DND-41 (cell line): ENCODE measurements around the gene CPM.

Source experiments
- ATAC-seq: fragments of 200-7000 bp; cut with Tn5 transposase; 3 replicates; pipeline ENCODE4 v1.9.1; 2021; ENCODE audit warnings: low read depth; ENCODE audit not compliant: insufficient read depth
- DNase-seq: peaks from one replicate; pipeline ENCODE4 v3.0.0-alpha.2; 2020
- H2AFZ ChIP-seq: 2 replicates; pipeline ENCODE4 v1.6.0; 2012; ENCODE audit warnings: low read depth, low read length
- H3K27ac ChIP-seq: 2 replicates; pipeline ENCODE4 v1.5.1; 2012; ENCODE audit warnings: low read length, inconsistent platforms
- H3K27me3 ChIP-seq: fragments of 200-600 bp; sonication (generic); 2 replicates; pipeline ENCODE4 v1.6.0; 2012; ENCODE audit warnings: low read length, mild to moderate bottlenecking, inconsistent platforms; ENCODE audit not compliant: insufficient read depth, poor library complexity
- H3K36me3 ChIP-seq: 2 replicates; pipeline ENCODE4 v1.5.1; 2012; ENCODE audit warnings: low read length, inconsistent platforms; ENCODE audit not compliant: insufficient read depth
- H3K4me1 ChIP-seq: 2 replicates; pipeline ENCODE4 v1.5.1; 2012; ENCODE audit warnings: mild to moderate bottlenecking, low read length; ENCODE audit not compliant: insufficient read depth
- H3K4me2 ChIP-seq: 2 replicates; pipeline ENCODE4 v1.6.0; 2012; ENCODE audit warnings: mild to moderate bottlenecking, moderate library complexity, low read length, inconsistent platforms; ENCODE audit not compliant: insufficient read depth
- H3K4me3 ChIP-seq, 2 experiments: fragments of 200-600 bp in 1 of 2; shearing (Covaris generic) in 1 of 2; 2 replicates each; pipeline ENCODE4 v1.5.1; 2012 to 2016; ENCODE audit warnings: inconsistent platforms in 2 of 2, low read length in 2 of 2, mild to moderate bottlenecking in 2 of 2, low read depth in 1 of 2, moderate library complexity in 1 of 2
- H3K79me2 ChIP-seq: 2 replicates; pipeline ENCODE4 v1.6.0; 2012; ENCODE audit warnings: low read length, inconsistent platforms; ENCODE audit not compliant: insufficient read depth
- H3K9ac ChIP-seq: 2 replicates; pipeline ENCODE4 v1.6.0; 2012; ENCODE audit warnings: low read depth, mild to moderate bottlenecking, inconsistent platforms, low read length, moderate library complexity
- H3K9me3 ChIP-seq: 2 replicates; pipeline ENCODE4 v1.5.1; 2012; ENCODE audit warnings: low read length, moderate library complexity, mild to moderate bottlenecking, inconsistent platforms; ENCODE audit not compliant: insufficient read depth, severe bottlenecking
- H4K20me1 ChIP-seq: 2 replicates; pipeline ENCODE4 v1.6.0; 2012; ENCODE audit warnings: low read length; ENCODE audit not compliant: insufficient read depth
- CTCF ChIP-seq: IDR thresholded peaks from 2 replicates; pipeline ENCODE4 v1.5.1; 2012; ENCODE audit warnings: borderline replicate concordance, low read length, moderate library complexity, mild to moderate bottlenecking; ENCODE audit not compliant: poor library complexity, severe bottlenecking; ENCODE audit errors: extremely low read depth
- EZH2 ChIP-seq: IDR thresholded peaks from 3 replicates; pipeline ENCODE4 v1.6.1; 2012; ENCODE audit warnings: borderline replicate concordance, low read depth, mild to moderate bottlenecking, moderate library complexity, low read length, inconsistent platforms; ENCODE audit not compliant: severe bottlenecking

The CPM gene

GRCh38 chr12:68978678-68979077 lies 45.7 kb upstream of the CPM start:
- no peak for TF ChIP-seq EZH2
- TF ChIP-seq CTCF, result no peak
- peaks cover 5% of the 10 kb centered on the region for H3K9me3 ChIP-seq
- H3K27ac ChIP-seq, result no peak overlapping the region
- H3K4me3 ChIP-seq, result no peak overlapping the region
- no peaks in the 10 kb centered on the region for H3K36me3 ChIP-seq
- H4K20me1 ChIP-seq, result no peaks in the 10 kb centered on the region
- DNase-seq (no peak), ATAC-seq (no peak)
- H2AFZ ChIP-seq, result no peak overlapping the region
- no peaks in the 10 kb centered on the region for H3K79me2 ChIP-seq
- no peaks in the 10 kb centered on the region for H3K4me1 ChIP-seq
- no peaks in the 10 kb centered on the region for H3K27me3 ChIP-seq
- H3K9ac ChIP-seq, result no peak overlapping the region
- no peak overlapping the region for H3K4me2 ChIP-seq

- Histone ChIP-seq H3K9me3 (peaks cover under 1% of the 10 kb centered on the region), H2AFZ (no peak overlapping the region), H3K27ac (no peak overlapping the region), H3K4me1 (no peaks in the 10 kb centered on the region), H3K4me3 (no peak overlapping the region), H3K4me2 (no peak overlapping the region), H4K20me1 (no peaks in the 10 kb centered on the region), H3K36me3 (no peaks in the 10 kb centered on the region), H3K79me2 (no peaks in the 10 kb centered on the region), H3K9ac (no peak overlapping the region), H3K27me3 (no peaks in the 10 kb centered on the region)
- ATAC-seq, result no peak
- no peak for DNase-seq
- TF ChIP-seq CTCF, result no peak
- TF ChIP-seq EZH2, result no peak
Observed at GRCh38 chr12:68977909-68978610, 45.1 kb upstream of the CPM start.

GRCh38 chr12:68977335-68977734 lies 44.4 kb upstream of the CPM start:
- H3K27me3 ChIP-seq, result no peaks in the 10 kb centered on the region
- ATAC-seq, result no peak
- H3K9me3 ChIP-seq, result no peaks in the 10 kb centered on the region
- H3K4me2 ChIP-seq, result no peak overlapping the region
- H2AFZ ChIP-seq, result no peak overlapping the region
- no peaks in the 10 kb centered on the region for H3K4me1 ChIP-seq
- H4K20me1 ChIP-seq, result no peaks in the 10 kb centered on the region
- no peaks in the 10 kb centered on the region for H3K79me2 ChIP-seq
- H3K4me3 ChIP-seq, result no peak overlapping the region
- H3K36me3 ChIP-seq, result no peaks in the 10 kb centered on the region
- TF ChIP-seq CTCF, result no peak
- TF ChIP-seq EZH2, result no peak
- DNase-seq, result no peak
- H3K27ac ChIP-seq, result no peak overlapping the region
- no peak overlapping the region for H3K9ac ChIP-seq
